GM18502 (cell line): ENCODE results near the gene BBS2.
A peak's percentile ranks its signal among the peaks of the same experiment; 100 is the strongest.

ENCODE experiments used
- ATAC-seq: cut with Tn5 transposase; IDR thresholded peaks from one replicate; pipeline ENCODE4 v1.9.1; 2021; ENCODE audit warnings: mild to moderate bottlenecking; ENCODE audit not compliant: unreplicated experiment, poor library complexity

Gene BBS2

GRCh38 chr16:56478281-56479049, 41.4 kb downstream of the BBS2 start:
- no peak for ATAC-seq

DNA sequence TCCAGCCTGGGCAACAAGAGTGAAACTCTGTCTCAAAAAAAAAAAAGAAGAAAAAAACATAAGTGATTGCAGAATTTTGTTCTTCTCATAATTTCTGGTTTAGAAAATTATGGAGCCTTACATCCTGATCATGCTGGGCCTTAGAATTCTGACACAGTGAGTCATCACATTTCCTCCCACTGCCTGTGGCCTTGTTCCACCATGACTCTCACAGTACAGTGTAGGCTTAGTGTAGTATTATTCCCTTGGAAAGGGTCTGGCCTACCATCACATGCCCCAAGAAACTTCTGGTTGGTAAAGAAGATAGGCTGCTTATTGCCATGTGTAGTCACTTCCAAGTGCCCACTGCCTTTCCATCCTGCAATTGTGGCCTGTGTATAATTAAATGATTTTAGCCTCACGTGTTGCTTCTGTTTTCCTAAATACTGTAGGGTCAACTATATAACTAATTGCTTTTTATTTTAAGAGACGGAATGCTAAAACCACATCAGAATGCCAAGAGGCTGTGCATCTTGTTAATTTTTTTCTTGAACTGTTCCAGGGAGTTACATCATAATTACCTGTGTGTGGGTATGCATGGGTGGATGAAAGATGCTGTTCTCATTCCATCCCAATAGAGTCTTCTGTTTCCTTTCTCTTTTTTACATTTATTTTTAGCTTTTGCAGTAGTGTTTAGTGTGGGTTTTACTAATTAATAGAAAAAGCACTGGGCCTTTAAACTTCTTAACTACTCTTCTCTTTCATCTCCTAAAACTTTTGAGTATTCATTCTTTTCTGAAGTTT, 42.5 kb downstream of the BBS2 start:
- no peak for ATAC-seq

- no peak for ATAC-seq
Measured at GRCh38 chr16:56475201-56475600, 44.6 kb downstream of the BBS2 start.

DNA sequence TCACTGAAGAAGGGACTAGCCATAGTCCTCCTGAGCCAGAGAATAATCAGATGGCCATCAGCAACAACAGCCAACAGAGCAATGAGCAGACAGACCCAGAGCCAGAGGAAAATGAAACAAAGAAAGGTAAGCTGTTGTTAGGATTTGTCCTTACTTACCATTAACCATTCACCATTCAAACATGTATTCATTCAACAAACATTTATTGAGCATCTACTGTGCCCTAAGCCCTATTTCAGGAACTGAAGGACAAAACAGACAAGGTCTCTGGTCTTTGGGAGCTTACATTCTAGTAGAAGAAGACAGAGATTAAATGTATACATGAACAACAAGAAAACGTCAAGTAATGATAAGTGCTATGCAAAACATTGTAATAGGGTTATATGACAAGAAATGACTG, 49.2 kb downstream of the BBS2 start:
- ATAC-seq = no peak

GRCh38 chr16:56470232-56470631, 49.6 kb downstream of the BBS2 start:
- ATAC-seq = no peak

- ATAC-seq = no peak
Measured at GRCh38 chr16:56469748-56470147, 50.1 kb downstream of the BBS2 start.

- no peak for ATAC-seq
Measured at GRCh38 chr16:56468800-56469199, 51.0 kb downstream of the BBS2 start.

- no peak for ATAC-seq
Measured at GRCh38 chr16:56466344-56466743, 53.5 kb downstream of the BBS2 start.

- no peak for ATAC-seq
Measured at GRCh38 chr16:56463153-56463552, 56.7 kb downstream of the BBS2 start.

GRCh38 chr16:56462064-56462796, 57.6 kb downstream of the BBS2 start:
- ATAC-seq = no peak

DNA sequence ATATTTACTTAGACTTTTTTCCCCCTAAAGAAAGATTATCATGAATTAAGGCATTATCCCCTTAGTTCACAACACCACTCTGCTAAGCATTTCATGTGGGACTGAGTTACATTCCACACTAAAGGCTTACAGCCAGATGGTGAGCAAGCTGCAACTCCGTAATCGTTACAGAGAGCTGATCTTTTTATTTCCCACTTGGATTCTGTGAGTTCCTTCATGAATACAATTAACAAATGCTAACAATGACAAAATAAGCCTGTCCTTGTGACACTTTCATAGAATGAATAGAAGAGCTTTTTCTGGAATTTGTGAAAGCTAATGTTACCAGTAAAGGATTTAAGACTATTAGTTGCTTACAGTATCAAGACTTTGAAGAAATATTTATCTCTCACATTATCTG, 59.7 kb downstream of the BBS2 start:
- no peak for ATAC-seq

DNA sequence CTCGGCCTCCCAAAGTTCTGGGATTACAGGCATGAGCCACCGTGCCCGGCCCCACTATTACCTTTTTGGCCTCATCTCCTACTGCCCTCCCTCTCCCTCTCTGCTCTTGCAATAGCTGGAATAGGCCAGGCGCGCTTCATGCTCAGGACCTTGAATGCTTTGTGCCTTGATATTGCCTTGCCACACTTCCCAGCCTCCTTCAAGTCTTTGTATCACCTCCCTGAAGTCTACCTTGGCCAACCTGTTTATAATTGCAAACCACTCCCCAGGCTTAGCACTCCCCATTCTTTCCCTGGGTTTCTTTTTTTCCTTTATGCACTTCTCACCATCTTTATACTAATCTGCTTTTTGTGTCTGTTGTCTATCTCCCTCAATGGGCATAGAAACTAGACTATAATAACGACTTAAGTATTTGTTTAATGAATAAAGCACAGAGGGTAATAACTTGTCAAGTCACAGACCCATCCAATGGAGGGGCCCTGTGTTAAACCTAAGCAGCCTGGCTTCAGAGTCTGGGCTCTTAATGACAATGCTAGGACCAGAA, 61.8 kb downstream of the BBS2 start:
- ATAC-seq = no peak

- ATAC-seq = peak; percentile 52
Measured at GRCh38 chr16:56451753-56452689, 67.8 kb downstream of the BBS2 start.

GRCh38 chr16:56450986-56451752, 68.7 kb downstream of the BBS2 start, which contains the start of the genes NUDT21 and OGFOD1:
TSS of gene NUDT21 (minus strand) at chr16:56451332. CDS start at chr16:56451202, 130 bp downstream.
TSS of gene OGFOD1 (plus strand) at chr16:56451554. CDS start at chr16:56451613, 59 bp downstream.
- ATAC-seq = peak; percentile 96

GRCh38 chr16:56450275-56450985, 69.4 kb downstream of the BBS2 start:
- ATAC-seq = peak; percentile 26

DNA sequence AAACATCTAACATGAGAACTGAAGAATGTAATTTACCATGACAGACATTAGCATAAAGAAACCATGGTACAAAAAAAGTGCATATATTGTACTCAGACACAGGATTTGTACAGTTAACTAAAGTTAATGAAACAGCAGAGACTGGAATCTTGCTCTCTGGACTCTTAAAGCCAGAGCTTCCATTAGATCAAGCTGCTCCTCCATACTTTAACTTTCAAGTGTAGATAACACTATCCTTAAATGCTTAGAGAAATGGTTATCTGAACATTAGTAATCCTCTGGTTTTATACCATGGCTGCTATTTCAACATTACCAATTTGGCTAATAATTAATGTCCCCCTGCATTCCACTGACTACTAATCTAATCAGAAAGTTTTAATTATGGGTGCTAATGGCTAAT, 71.8 kb downstream of the BBS2 start:
- no peak for ATAC-seq

DNA sequence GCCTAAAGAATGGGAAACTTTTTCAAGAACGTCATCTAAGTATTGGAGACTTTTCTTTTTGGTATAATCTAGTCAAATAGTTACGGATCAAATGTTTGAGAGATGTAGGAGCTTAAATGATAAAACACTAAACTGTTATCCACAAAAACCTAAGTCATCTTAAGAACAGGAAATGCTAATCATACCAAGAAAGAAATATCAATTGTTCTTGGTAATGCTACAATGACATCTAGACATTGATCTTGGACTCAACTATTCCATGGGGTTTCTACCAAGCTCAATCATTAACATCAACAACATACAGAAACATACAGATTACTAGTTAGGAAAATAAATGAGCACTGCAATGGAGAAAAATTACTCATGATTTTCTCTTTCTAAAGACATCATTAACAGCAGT, 72.5 kb downstream of the BBS2 start:
- ATAC-seq = no peak

- no peak for ATAC-seq
Measured at GRCh38 chr16:56438038-56438437, 81.8 kb downstream of the BBS2 start.
